Uterus (tissue), 4 donors: ENCODE data around the gene LHFPL4. TPM values are rescaled to one million over a fixed set of nuclear protein-coding genes. Genes with fewer than 3 reads are reported as not detected.

Experiments used
- DNase-seq, 2 donors: peaks; one replicate each; pipeline ENCODE4 v3.0.0-alpha.2; 2019 to 2020
- H3K27ac ChIP-seq, 2 donors: fragments of 200-600 bp; sonication (generic); 1 replicate in 1 of 2; 2 replicates in 1 of 2; pipeline ENCODE4 v1.5.1; 2016 to 2018
- H3K27me3 ChIP-seq, 2 donors: fragments of 200-600 bp; sonication (generic); one replicate each; pipeline ENCODE4 v1.5.1; 2018 to 2019; ENCODE audit warnings: control low read depth in 1 of 2
- H3K36me3 ChIP-seq, 2 donors: fragments of 200-600 bp; sonication (generic); one replicate each; pipeline ENCODE4 v1.5.1; 2019; ENCODE audit warnings: control low read depth in 1 of 2
- H3K4me1 ChIP-seq, 2 donors: fragments of 200-600 bp; sonication (generic); one replicate each; pipeline ENCODE4 v1.5.1; 2018 to 2019; ENCODE audit warnings: control low read depth in 1 of 2
- H3K4me3 ChIP-seq, 2 donors: fragments of 200-600 bp; sonication (generic); 1 replicate in 1 of 2; 2 replicates in 1 of 2; pipeline ENCODE4 v1.5.1; 2018 to 2019; ENCODE audit warnings: mild to moderate bottlenecking in 1 of 2
- H3K9me3 ChIP-seq, 2 donors: fragments of 200-600 bp; sonication (generic); one replicate each; pipeline ENCODE4 v1.5.1; 2019; ENCODE audit warnings: control low read depth in 1 of 2
- POLR2A ChIP-seq, 2 donors: fragments of 450-650 bp; IDR thresholded peaks; one replicate each; pipeline ENCODE4 v1.6.1; 2016; ENCODE audit warnings: antibody characterized with exemption in 2 of 2, mild to moderate bottlenecking in 1 of 2, moderate library complexity in 1 of 2
- intact Hi-C: fragments of 100-400 bp; cut with DNase I; formaldehyde crosslinking; loops from one replicate; pipeline ENCODE4 v1.15.1; 2023; ENCODE audit warnings: low total_unique reads
- total RNA-seq, 4 donors: library from RNA; depleted of rRNA in 3 of 4; stranded (reverse); fragments of >200 nt in 3 of 4; gene quantifications; one replicate each; pipeline versions ENCODE4 v1.1.0 to v1.2.4, GENCODE V29; 2014 to 2023
- TF ChIP-seq, protein P1 (sequence below), 4 experiments: fragments of 200-600 bp in 2 of 4; fragments of 450-650 bp in 2 of 4; sonication (generic) in 2 of 4; IDR thresholded peaks; one replicate each; pipeline ENCODE4 v1.5.1; 2016 to 2019; ENCODE audit warnings: antibody characterized with exemption in 4 of 4, mild to moderate bottlenecking in 2 of 4, moderate library complexity in 1 of 4
- donor health status: DM: yes; HTN: yes; CAD: no.

LHFPL4 gene
- total RNA-seq, 4 donors from 2014 or later: 0.14 TPM; not detected in 3

DNA sequence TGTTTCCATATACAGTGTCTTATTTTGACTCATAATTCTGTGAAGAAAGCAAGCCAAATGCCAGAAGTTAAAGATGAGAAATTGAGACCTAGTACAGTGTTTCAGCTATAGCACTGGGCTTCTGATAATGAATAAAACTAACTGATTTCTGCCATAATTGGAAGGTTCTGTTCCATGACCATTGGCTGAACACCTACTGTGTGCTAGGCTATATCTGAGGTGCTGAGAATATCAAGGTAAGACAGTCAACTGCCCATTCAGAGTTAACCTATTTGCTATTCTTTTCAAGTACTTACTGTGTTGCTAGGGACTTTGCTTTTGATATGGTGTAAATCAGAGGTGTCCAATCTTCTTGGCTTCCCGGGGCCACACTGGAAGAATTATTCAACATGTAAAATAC lies 73.4 kb downstream of the LHFPL4 start:
- H3K9me3 ChIP-seq: no peaks in the 10 kb centered on the region
- DNase-seq: no peak
- intact Hi-C loops: no loop called here
- no peaks in the 10 kb centered on the region for H3K4me1 ChIP-seq
- no peaks in the 10 kb centered on the region for H3K36me3 ChIP-seq
- H3K27ac ChIP-seq: no peak overlapping the region
- no peak overlapping the region for H3K4me3 ChIP-seq
- no peaks in the 10 kb centered on the region for H3K27me3 ChIP-seq
- TF ChIP-seq, protein P1, sequence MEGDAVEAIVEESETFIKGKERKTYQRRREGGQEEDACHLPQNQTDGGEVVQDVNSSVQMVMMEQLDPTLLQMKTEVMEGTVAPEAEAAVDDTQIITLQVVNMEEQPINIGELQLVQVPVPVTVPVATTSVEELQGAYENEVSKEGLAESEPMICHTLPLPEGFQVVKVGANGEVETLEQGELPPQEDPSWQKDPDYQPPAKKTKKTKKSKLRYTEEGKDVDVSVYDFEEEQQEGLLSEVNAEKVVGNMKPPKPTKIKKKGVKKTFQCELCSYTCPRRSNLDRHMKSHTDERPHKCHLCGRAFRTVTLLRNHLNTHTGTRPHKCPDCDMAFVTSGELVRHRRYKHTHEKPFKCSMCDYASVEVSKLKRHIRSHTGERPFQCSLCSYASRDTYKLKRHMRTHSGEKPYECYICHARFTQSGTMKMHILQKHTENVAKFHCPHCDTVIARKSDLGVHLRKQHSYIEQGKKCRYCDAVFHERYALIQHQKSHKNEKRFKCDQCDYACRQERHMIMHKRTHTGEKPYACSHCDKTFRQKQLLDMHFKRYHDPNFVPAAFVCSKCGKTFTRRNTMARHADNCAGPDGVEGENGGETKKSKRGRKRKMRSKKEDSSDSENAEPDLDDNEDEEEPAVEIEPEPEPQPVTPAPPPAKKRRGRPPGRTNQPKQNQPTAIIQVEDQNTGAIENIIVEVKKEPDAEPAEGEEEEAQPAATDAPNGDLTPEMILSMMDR (IDR thresholded peaks at IDR 0.05): no peak
- no peak for TF ChIP-seq POLR2A (IDR thresholded peaks at IDR 0.05)

DNA sequence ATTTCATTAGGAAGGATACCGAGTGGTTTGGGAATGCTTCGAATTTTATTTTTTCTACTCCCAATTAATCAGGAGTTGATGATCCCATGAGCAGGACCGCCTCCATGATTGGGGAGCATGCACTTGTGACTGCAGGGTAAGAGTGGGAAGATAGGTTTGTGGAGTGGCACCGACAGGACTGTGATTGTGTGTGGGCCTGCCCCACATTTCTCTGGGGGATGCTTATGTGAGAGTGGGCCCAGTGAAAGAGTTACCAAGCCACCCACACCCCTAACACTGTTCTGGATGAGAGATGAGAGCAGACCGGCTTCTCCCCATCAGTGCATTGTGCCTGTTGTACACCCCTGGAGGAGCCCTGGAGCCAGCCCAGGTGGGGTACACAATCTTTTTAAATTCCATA lies 76.7 kb downstream of the LHFPL4 start:
- no peaks in the 10 kb centered on the region for H3K27me3 ChIP-seq
- intact Hi-C loops: no loop called here

DNA sequence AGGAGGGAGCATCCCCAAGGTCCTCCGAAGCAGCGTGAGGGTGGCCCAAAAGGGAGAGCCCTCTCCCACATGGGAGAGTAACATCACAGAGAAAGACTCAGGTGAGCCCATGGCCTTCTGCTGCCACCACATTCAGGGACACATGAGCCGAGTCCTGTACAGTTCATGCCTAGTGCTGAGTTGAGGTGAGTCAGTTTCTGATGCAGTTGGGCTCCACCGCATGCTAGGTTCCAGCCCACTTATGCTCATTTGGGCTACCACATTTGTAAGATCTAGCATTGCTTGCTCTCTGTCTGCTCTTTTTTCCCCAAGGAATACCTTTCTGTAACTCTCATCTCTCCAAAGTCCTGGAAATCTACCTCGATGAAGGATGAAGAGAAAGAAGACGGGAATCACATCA lies 79.1 kb downstream of the LHFPL4 start:
- no peak overlapping the region for H3K27ac ChIP-seq
- TF ChIP-seq POLR2A (IDR thresholded peaks at IDR 0.05): no peak
- TF ChIP-seq, protein P1 (IDR thresholded peaks at IDR 0.05): no peak
- no peaks in the 10 kb centered on the region for H3K36me3 ChIP-seq
- H3K27me3 ChIP-seq: no peaks in the 10 kb centered on the region
- no peak overlapping the region for H3K4me3 ChIP-seq
- intact Hi-C loops: no loop called here
- no peaks in the 10 kb centered on the region for H3K4me1 ChIP-seq
- no peaks in the 10 kb centered on the region for H3K9me3 ChIP-seq
- DNase-seq: no peak

More for the DNA sequence above, 76.7 kb downstream of the LHFPL4 start:
- Histone ChIP-seq H3K4me3 (no peak overlapping the region), H3K36me3 (no peaks in the 10 kb centered on the region), H3K9me3 (no peaks in the 10 kb centered on the region), H3K4me1 (no peaks in the 10 kb centered on the region), H3K27ac (no peak overlapping the region)
- DNase-seq: no peak
- no peak for TF ChIP-seq POLR2A (IDR thresholded peaks at IDR 0.05)
- TF ChIP-seq, protein P1 (IDR thresholded peaks at IDR 0.05): no peak

DNA sequence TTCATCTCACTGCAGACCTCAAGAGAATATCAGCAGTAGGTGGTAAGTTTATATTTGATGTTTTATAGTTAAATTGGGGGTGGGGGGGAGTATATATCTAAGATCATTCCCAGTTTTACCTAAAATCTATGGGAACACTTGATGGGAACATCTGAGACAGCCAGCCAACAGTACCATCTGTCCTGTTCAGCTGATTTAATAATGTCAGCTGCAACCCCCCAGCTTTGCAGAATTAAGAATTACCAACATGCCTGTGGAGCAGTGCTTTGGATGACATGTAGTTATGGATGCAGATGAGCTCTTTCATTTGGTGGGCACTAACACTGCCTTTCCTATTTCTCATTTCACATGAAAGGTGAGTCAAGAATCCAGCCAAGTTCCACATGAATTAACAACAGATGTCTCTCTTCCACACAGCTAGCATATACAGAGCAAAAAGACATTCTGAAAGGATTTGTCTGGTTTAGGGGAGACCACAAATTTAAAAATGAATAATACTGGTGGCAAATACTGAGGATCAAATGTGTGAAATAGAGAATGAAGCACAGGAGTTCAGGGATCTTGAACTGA lies 80.0 kb downstream of the LHFPL4 start:
- Histone ChIP-seq H3K4me1 (no peaks in the 10 kb centered on the region), H3K27me3 (no peaks in the 10 kb centered on the region), H3K36me3 (no peaks in the 10 kb centered on the region), H3K9me3 (no peaks in the 10 kb centered on the region), H3K4me3 (no peak overlapping the region), H3K27ac (no peak overlapping the region)
- DNase-seq: no peak
- intact Hi-C loops: no loop called here
- no peak for TF ChIP-seq POLR2A (IDR thresholded peaks at IDR 0.05)

DNA sequence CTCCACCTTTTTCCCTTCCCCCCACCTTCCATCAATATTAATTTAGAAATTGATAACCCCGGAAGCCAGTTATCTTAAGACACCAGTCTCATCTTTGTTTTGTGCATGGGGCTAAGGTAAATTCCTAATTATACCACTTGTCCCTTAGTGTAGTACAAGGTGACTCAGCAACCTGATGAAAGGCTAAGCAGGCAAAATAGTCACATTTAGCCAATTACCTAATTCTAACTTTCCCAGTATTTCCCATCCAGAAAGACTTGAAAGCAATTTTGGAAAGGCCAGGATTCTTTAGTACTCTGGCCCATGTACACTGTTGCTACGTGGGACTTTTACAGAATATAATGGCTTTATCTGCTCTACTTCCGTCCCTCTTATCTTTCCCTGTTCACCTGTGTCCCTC lies 83.6 kb downstream of the LHFPL4 start:
- Histone ChIP-seq H3K27me3 (no peaks in the 10 kb centered on the region), H3K27ac (no peak overlapping the region), H3K36me3 (no peaks in the 10 kb centered on the region), H3K4me1 (no peaks in the 10 kb centered on the region), H3K4me3 (no peak overlapping the region), H3K9me3 (no peaks in the 10 kb centered on the region)
- DNase-seq: no peak
- intact Hi-C loops: no loop called here
- no peak for TF ChIP-seq POLR2A (IDR thresholded peaks at IDR 0.05)
- TF ChIP-seq, protein P1 (IDR thresholded peaks at IDR 0.05): no peak

DNA sequence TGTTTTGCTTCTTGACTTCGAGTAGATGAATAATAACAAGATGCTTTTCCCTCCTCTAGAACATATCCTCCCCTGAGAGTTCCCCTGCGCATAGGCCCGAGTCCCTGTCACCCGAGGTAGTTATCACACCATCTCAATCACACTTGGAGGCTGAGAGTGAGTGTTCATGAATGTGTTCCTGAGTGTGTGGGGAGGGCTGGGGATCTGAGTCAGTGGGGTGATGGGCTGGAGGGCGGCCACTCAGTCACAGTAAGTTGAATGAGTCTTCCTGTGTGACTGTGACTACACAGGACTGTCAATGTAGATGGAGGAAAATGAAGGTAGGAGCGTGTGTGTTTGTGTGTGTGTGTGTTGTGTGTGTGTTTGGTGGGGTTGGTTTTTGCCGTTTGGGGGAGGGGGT lies 85.2 kb downstream of the LHFPL4 start:
- intact Hi-C loops: no loop called here
- H3K36me3 ChIP-seq: no peaks in the 10 kb centered on the region
- no peaks in the 10 kb centered on the region for H3K27me3 ChIP-seq
- no peak overlapping the region for H3K4me3 ChIP-seq
- DNase-seq: no peak
- H3K4me1 ChIP-seq: no peaks in the 10 kb centered on the region
- no peaks in the 10 kb centered on the region for H3K9me3 ChIP-seq
- no peak overlapping the region for H3K27ac ChIP-seq
- no peak for TF ChIP-seq POLR2A (IDR thresholded peaks at IDR 0.05)
- TF ChIP-seq, protein P1 (IDR thresholded peaks at IDR 0.05): no peak
